Measurements from ENCODE around the gene OGG1. TPM values are rescaled to one million over a fixed set of nuclear protein-coding genes. Genes with fewer than 3 reads are reported as not detected.
A peak's percentile ranks its signal among the peaks of the same experiment; 100 is the strongest.

OGG1 gene
- total and polyA plus RNA-seq, 10 of the 15 experiments (the other 5 are each of a cell fraction or from before 2014, with no cell fraction given), result 4.8 to 38.8 (median 27.2) TPM

- TF ChIP-seq TCF3 (IDR thresholded peaks at IDR 0.05; ENCODE audit: borderline replicate concordance, insufficient read depth, low read depth, low read length) (no peak), FOXK2 (IDR thresholded peaks at IDR 0.05) (no peak), STAT1 (conservative IDR thresholded peaks at IDR 0.05) (no peak), SIX5 (IDR thresholded peaks at IDR 0.05; ENCODE audit: low read depth, low read length, severe bottlenecking) (no peak), RELA (IDR thresholded peaks at IDR 0.05; ENCODE audit: borderline replicate concordance, partially characterized antibody) (no peak), USF2 (IDR thresholded peaks at IDR 0.05; ENCODE audit: borderline replicate concordance, low read depth, low read length) (no peak), ZNF687 (IDR thresholded peaks at IDR 0.05) (0 out of 2 replicates have a peak, but pooled peaks have one; percentile 37), CBX5 (IDR thresholded peaks at IDR 0.05; ENCODE audit: low read depth) (no peak), ZSCAN29 (IDR thresholded peaks at IDR 0.05) (no peak), ZBTB40 (IDR thresholded peaks at IDR 0.05; ENCODE audit: borderline replicate concordance) (no peak), GATAD2B (conservative IDR thresholded peaks at IDR 0.05; ENCODE audit: low read depth) (no peak), ZBTB11 (CRISPR knock-in tag; IDR thresholded peaks at IDR 0.05) (no peak), NFYB (IDR thresholded peaks at IDR 0.05; ENCODE audit: insufficient read depth, low read depth, low read length) (no peak), MAX (IDR thresholded peaks at IDR 0.05; ENCODE audit: low read depth, low read length) (no peak)
Observed at GRCh38 chr3:9779721-9780457, 30.1 kb downstream of the OGG1 start (continued).

Data from GM12878 (cell line).